GM19438 (cell line): ENCODE measurements around the gene WAC.
"Not testable (repeated sequence)": the region's sequence is repeated elsewhere in the genome, so short reads cannot be mapped to it uniquely, and the experiment has no call there.

Experiments used
- ATAC-seq: cut with Tn5 transposase; IDR thresholded peaks from one replicate; pipeline ENCODE4 v1.9.1; 2021; ENCODE audit warnings: low read depth; ENCODE audit not compliant: unreplicated experiment

Gene WAC

DNA sequence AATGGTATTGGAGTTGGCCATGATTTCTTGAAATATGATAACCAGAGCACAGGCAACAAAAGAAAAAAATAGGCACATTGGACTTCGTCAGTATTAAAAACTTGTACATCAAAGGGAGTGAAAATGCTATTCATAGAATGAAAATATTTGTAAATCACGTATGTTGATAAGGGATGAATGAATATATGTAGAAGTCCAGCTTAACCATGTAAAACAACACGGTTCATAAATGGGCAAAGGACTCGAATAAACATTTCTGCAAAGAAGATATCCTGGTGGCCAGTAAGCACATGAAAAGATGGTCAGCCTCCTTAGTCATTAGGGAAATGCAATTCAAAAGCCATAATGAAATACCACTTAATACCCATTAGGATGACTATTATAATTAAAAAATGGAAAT is 68.1 kb downstream of the WAC start:
- no peak for ATAC-seq

DNA sequence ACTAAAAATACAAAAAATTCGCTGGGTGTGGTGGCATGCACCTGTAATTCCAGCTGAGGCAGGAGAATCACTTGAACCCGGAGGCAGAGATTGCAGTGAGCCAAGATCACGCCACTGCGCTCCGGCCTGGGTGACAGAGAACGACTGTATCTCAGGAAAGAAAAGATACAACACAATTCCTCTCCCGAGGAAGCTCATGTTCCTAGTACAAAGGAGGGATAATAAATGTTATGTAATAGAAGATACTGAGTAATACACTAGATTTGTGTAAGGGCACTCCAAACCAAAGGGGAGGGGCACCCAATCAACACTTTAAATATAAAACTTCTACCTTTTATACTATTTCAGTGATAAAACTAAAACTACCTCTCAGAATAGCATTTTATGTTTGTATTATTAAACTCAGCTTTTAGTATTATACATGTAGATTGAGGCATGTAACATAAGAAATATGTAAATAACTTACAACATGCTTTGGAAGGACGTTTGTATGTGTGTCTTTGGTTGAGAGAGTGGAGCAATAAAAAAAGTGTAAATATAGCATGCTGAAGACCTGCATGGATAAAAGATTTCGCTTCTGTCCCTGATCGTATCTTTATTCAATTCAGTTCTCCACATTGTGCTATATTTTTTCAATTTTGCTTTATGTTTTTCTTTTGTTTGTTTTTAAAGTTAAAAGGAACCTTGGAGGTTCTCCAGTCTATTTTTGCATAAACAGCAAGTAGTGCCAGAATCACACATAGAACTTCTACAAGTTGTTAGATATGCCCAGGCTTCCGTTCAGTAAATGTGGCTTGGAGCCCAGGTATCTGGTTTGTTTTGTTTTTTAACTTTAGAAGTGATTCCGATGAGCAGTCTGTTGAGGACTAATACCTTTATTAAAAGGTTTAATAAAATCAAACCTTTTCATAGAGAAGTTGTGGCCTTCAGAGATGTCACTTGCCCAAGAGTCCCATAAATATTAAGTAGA is 71.9 kb downstream of the WAC start:
- ATAC-seq: no peak

DNA sequence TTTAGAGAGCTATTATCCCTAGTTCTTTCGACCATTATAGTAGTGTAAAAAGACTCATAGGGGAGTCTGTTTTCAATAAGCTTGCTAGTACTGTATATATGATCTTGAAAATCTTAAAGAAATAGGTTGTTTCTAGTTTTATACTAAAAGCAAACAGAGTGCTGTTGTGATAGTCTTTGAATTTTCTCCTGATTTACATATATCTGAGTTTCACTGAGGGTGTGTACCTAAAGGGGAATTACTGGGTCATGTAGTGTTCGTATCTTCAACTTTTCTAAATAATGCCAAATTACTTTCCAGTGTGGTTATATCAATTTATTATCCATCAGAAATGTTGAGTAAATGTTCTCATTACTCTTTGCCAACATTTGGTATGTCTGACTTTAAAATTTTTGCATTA is 73.7 kb downstream of the WAC start:
- ATAC-seq: no peak

DNA sequence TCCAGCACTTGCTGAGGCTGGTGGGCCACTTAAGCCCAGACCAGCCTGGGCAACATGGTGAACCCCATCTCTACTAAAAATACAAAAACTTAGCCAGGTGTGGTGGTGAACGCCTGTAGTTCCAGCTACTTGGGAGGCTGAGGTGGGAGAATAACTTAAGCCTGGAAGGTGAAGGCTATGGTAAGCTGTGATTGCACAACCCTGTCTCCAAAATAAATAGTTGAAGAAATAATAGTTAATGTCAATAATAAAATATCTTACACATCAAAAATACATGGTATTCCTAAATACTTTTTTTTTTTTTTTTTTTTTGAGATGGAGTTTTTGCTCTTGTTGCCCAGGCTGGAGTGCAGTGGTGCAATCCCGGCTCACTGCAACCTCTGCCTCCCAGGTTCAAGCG is 76.7 kb downstream of the WAC start:
- not testable (repeated sequence) for ATAC-seq

DNA sequence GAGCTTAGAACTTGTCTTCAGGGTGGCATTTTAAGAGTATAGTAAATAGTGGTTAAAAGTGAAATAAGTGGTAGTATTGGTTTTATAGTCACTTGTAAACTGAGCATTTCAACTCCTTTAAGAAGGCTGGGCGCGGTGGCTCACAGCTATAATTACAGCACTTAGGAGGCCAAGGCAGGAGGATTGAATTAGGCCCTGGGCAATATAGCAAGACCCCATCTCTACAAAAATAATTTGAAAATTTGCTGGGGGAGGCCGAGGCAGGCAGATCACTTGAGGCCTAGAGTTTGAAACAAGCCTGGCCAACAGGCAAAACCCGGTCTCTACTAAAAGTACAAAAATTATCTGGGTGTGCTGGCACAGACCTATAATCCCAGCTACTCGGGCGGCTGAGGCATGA is 80.0 kb downstream of the WAC start:
- no peak for ATAC-seq

DNA sequence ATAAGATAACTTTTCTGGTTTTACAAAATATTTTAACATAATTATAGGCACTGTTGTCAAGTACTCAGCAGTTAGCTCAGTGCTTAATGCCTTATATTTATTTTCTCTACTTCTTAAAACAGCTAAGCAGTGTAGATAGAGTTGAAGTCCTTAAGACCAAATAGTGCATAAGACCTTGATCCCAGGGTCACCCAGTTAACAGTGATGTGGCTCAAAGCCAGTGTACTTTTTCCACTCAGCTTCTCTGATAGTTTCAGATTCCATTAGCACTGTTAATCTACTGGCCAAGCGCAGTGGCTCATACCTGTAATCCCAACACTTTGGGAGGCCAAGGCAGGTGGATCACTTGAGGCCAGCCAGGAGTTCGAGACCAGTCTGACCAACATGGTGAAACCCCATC is 83.6 kb downstream of the WAC start:
- no peak for ATAC-seq

DNA sequence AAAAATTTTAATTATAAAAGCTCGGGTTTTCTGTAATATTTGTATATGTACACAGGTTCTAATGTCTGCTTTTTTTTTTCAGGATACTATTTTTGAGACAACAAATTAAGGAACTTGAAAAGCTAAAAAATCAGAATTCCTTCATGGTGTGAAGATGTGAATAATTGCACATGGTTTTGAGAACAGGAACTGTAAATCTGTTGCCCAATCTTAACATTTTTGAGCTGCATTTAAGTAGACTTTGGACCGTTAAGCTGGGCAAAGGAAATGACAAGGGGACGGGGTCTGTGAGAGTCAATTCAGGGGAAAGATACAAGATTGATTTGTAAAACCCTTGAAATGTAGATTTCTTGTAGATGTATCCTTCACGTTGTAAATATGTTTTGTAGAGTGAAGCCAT is 86.5 kb downstream of the WAC start:
- no peak for ATAC-seq

DNA sequence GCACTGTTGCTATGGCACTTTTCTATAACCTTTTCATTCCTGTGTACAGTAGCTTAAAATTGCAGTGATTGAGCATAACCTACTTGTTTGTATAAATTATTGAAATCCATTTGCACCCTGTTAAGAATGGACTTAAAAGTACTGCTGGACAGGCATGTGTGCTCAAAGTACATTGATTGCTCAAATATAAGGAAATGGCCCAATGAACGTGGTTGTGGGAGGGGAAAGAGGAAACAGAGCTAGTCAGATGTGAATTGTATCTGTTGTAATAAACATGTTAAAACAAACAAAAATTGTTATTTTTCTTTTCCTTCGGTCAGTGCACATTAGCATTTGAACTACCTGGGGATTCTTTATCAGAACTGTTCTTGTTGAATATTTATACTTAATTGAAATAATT is 87.3 kb downstream of the WAC start:
- no peak for ATAC-seq

DNA sequence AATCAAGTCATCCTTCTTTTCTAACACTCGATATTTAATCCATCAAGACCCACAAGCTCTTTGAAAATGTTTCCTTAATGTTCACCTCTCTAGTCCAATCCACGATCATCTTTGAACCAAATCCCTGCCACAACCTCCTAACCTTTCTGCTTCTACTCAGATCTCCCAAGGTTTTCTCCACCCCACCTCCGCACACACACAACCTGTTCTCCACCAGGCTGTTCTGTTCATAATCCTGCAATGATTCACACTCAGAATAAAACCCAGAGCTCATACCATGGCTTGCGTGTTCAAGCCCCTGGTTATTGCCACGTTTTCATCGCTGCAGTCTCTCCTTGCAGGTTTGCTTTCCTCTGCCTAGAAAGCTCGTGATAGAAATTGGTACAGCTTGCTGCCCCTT is 90.6 kb downstream of the WAC start:
- no peak for ATAC-seq

DNA sequence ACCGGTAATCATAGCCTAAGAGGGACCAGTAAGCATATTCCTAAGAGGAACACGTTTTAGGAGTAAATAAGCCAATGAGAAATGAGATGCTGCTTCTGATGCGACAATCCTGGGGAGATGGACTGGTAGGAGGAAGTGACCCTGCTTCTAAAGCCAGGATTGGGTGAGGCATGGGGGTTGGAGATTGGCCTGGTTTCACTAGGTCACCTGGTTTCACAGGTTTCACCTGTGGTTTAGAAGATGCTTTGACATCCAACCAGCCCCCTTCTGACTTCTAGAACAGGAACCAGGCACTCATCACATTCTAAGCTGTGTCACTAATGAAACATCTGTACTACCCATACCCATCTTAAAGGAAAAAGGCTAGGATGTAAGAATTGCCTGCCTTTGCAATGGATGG is 91.4 kb downstream of the WAC start:
- no peak for ATAC-seq

DNA sequence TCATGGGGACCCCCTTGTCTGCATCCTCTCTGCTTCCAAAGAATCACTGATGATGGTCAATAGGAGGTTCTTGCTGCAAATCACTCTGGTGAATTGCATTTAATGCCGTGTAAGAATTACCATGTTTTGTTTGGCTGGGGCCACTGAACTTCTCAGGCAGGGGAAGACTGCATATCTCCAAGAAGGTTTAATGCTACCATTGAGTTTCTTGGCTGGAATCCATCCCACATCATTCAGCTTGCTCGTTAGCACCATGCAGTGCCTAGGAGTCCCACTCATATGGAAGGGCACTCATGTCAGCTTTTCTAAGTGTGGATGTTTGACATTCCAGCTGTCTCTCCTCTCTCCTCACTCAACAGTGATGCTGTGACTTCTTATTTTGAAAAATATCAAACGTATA is 94.2 kb downstream of the WAC start:
- ATAC-seq: no peak

DNA sequence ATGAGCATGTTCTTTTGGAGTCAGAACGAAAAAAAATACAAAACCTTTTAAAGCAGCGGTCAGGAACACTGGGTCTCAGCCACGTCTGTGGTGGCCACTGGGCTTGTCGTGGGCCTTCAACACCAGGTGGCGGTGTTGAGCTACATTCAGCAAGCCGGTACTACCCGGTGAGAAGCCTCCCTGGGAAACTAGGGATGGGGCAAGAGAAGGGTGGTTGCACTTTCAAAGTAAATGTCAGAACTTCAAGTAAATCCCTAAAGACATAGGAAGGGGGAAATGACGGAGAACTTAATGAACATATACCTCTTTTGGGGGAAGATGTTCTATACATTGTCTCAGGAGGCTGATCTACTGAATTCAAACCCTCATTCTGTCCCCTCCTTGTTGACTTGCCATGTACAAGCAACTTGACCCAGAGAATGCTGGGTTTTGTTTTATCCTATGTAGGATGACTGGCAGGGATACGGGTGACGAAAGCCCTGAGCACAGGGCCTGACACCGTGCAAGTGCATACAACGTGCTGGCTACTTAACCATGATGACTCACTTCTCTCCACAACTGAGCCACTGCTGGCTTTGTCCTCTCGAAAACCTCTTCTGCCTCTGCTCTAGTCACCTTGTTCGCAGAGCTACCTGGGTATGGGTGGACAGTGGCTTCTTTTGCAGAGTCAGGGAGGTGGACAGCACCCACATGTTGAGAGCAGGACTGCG is 95.4 kb downstream of the WAC start:
- ATAC-seq: peak; percentile 65

DNA sequence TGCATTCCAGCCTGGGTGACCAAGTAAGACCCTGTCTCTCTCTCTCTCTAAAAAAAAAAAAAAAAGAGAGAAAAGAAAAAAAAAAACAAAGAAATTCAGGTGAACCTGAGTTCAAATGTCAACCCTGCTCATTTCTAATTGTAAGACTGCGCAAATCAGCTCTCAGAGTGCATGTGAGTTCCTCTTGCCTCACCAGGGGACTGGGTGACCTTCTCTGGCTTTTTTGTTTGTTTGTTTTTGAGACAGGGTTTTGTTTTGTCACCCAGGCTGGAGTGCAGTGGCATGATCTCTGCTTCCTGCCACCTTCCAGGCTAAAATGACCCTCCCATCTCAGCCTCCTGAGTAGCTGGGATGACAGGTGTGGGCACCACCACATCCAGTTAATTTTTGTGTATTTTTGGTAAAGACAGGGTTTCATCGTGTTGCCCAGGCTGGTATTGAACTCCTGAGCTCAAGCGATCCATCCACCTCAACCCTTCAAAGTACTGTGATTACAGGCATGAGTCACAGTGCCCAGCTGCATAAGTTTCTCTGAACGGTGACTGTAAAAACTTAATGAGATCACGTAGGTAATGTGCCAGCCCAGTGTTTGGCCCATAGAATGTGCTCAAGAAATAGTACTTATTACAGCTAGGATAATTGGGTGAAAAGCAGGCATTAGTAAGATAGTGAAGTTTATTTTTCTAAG is 99.1 kb downstream of the WAC start:
- ATAC-seq: no peak

DNA sequence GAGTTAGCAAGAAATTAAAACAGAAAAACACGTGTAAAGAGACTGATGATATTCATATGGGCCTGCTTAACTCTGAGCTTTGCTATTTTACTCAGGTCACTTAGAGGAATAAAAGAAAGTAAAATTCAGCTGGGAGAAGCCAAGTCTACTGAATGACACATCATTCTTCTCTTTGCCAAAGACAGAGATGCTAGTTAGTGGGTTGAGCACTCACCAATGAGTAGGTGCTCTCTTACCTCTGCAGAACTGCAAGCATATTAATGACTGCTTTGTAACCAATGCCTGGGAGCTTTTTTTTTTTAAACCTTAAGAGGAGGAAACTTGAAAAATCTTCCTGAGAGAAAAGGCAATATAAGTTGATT is 99.6 kb downstream of the WAC start:
- no peak for ATAC-seq

DNA sequence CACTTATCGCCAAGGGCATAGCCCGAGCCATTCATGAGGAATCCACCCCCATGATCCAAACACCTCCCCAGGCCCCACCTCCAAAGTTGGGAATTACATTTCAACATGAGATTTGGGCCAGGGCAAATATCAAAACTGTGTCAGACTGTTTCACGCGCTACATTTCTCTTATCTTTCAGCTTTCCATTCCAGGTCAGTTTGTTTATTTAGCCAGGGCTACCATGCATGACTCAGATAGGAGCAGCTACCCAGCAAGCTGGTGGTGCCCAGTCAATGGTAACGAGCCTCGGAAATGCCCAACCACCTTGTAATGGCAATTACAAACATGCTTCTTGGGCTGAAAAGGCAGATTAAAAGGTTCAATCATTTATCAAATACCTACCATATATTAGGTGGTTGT is 100.8 kb downstream of the WAC start:
- no peak for ATAC-seq

DNA sequence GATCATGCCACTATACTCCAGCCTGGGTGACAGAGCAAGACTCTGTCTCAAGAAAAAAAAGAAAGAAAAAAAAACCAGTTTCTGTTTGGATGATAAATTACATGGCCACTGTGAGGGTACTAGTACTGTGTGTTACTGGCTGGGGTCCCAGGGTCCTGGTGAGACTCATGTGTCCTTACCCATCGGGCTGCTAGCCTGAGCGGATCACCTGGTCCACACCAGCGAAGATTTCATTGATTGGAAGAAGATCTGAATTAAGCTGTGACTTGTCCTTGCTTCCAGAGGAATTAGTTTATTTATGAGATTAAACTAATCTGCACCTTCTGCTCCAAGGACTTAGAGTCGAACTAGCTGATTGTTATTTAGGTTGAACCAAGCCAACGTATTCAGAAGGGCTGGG is 104.4 kb downstream of the WAC start:
- no peak for ATAC-seq

DNA sequence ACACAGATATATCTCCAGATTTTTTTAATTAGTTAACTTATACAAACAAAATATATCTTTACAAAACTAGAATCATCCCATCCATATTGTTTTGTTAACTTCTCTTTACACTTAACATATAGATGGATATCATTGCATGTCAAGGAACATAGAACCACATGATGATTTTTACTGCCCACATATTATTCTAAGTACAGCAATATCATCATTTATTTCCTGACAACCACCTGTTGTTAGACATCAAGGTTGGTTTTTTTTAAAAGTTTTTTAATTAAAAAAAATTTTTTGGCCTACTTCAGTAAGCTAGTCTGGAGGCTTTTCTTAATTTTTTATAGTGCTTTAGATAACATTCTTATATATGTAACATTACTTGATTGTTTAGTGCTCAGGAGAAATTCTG is 105.5 kb downstream of the WAC start:
- ATAC-seq: no peak

DNA sequence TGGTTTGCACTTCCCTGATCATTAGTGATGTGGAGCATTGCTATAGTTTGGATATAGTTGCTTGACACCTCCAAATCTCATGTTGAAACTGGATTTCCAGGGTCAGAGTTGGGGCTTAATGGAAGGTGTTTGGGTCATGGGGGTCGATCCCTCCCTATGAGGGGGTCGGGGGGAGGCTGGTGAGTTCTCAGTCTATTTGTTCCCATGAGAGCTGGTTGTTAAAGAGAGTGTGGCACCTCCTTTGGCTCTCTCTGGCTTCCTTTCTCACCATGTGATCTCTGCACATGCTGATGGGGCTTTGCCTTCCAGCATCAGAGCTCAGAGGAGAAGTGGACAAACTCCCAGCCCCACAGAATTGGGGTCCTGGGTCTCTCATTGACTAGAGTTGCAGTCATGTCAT is 107.6 kb downstream of the WAC start:
- no peak for ATAC-seq

DNA sequence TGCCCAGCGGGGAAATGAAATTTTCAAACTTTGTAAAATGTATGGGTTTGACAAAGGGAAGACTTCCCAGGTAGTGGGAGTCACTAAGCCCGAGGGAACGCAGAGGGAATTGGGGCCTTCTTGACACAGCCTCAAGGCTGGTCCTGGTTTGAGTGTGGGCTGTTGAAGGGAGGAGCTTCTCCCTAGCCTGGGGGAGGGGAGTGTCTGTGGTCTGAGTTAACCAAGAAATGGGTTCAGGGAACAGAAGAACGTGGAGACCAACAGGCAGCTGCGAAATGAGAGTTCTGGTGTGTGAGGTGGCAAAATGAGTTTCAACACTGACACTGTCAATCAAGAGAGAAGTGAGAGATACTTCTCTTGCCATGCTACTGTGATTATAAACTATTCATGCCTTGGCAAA is 111.7 kb downstream of the WAC start:
- no peak for ATAC-seq

DNA sequence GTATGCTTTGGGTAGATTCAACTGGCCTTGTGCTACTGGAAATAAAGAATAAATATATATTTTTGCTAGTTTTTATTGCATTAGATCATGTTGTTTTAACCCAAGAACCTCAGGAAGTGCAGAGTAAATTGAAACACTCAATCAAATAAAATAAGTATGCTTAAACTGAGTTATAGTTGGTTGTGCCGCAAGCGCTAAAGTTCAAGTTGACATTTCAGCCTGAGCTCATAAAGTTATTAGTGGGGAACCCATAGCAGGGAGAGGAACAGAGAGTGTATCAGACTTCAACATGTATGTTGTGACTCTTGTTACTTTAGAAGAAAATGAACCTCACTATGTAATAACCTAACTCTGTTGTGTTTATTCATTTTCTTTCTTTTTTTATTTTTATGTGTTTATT is 119.2 kb downstream of the WAC start:
- no peak for ATAC-seq

DNA sequence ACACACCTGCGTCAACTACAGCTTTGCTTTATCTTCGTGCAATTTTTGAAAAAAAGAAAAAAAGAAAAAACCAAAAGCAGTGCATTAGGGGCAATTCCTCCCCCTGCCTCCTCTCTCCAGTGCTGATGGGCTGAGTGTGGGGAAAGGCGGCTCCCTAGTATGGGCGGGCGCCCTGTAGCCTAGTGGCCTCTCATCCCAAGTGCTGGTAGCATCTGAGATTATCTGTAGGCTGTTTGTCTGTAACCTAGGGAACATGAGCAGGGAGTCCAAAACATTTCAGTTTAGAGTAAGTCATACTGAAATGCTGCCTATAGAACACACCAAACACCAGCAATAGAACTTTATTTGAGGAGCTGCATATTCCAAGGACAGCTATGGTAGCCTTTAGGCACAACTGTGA is 119.8 kb downstream of the WAC start:
- no peak for ATAC-seq

DNA sequence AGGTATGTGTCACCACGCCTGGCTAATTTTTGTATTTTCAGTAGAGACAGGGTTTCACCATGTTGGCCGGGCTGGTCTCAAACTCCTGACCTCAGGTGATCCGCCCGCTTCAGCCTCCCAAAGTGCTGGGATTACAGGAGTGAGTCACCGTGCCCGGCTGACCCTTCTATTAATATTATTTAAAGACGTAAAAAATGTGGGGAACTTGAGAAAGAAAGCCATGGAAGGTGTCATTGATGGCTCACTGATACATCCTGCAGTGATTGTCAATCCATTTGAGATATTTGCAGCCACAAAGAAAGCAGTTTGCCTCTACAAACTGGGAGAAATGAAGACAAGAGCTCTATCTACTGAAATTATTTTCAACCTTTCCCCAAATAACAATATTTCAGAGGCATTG is 125.9 kb downstream of the WAC start:
- not testable (repeated sequence) for ATAC-seq
